HepG2 (cell line): ENCODE results near the gene PRMT7. TPM values are rescaled to one million over a fixed set of nuclear protein-coding genes. Genes with fewer than 3 reads are reported as not detected.

ENCODE experiments used
- ATAC-seq: fragments of 200-7000 bp; cut with Tn5 transposase; 3 replicates; pipeline ENCODE4 v1.9.1; 2020; ENCODE audit warnings: mild to moderate bottlenecking, moderate library complexity
- BruUV-seq: library from RNA; stranded (reverse); fragments of 400-500 nt; replicated peaks from 2 replicates; lab custom pipeline; 2021; lab: Mats Ljungman, UMichigan
- CTCF ChIA-PET: fragments of 300-600 bp; formaldehyde crosslinking; extraction: SDS; loops from one replicate; lab custom pipeline; 2021; ENCODE audit warnings: low total read pairs, inconsistent platforms, low intra/inter-chr PET ratio; lab: Yijun Ruan, JAX
- POLR2A ChIA-PET: fragments of 350-600 bp; sonication (Branson Sonifier 250); formaldehyde crosslinking; loops from one replicate; lab custom pipeline; 2020; ENCODE audit warnings: antibody characterized with exemption, inconsistent platforms; lab: Yijun Ruan, JAX
- DNase-seq: peaks from one replicate; pipeline ENCODE4 v3.0.0-alpha.2; 2015; ENCODE audit warnings: low spot score
- FAIRE-seq: peaks from 3 replicates; lab custom pipeline; 2011; peaks lifted over from hg19 to GRCh38; lab: Jason Lieb, UNC
- H2AFZ ChIP-seq: one replicate; pipeline ENCODE4 v1.6.1; 2011; ENCODE audit warnings: low read length, inconsistent platforms
- H3K27ac ChIP-seq: fragments of 300-600 bp; 3 replicates; pipeline ENCODE4 v1.8.0; 2011; ENCODE audit warnings: mixed run types, mild to moderate bottlenecking, mixed read lengths, low read length, inconsistent platforms; ENCODE audit not compliant: insufficient read depth; ENCODE audit errors: extremely low read length
- H3K27me3 ChIP-seq, 2 experiments: fragments of 200-600 bp in 1 of 2; 2 replicates in 1 of 2; 3 replicates in 1 of 2; pipeline versions ENCODE4 v1.6.0 to v1.8.0; 2011; ENCODE audit warnings: low read length in 2 of 2, mild to moderate bottlenecking in 2 of 2, moderate library complexity in 2 of 2, inconsistent platforms in 1 of 2; ENCODE audit not compliant: insufficient read depth in 2 of 2, control insufficient read depth in 1 of 2
- H3K36me3 ChIP-seq, 2 experiments: fragments of 200-600 bp in 1 of 2; replicated peaks in 1 of 2; 2 replicates in 1 of 2; 3 replicates in 1 of 2; pipeline versions ENCODE4 v1.5.1 to v1.8.0; 2011; ENCODE audit warnings: low read length in 2 of 2, inconsistent platforms in 1 of 2; ENCODE audit not compliant: insufficient read depth in 2 of 2, control insufficient read depth in 1 of 2
- H3K4me1 ChIP-seq: 2 replicates; pipeline ENCODE4 v1.5.1; 2012; ENCODE audit warnings: low read length, inconsistent platforms; ENCODE audit not compliant: insufficient read depth
- H3K4me2 ChIP-seq: 2 replicates; pipeline ENCODE4 v1.6.0; 2011; ENCODE audit warnings: low read depth, low read length, inconsistent platforms
- H3K4me3 ChIP-seq, 3 experiments: fragments of 200-600 bp in 1 of 3; sonication (generic), shearing (Covaris generic) in 1 of 3; replicated peaks in 1 of 3; 2 replicates each; pipeline ENCODE4 v1.5.1; 2011 to 2016; ENCODE audit warnings: low read length in 3 of 3, inconsistent platforms in 2 of 3, low read depth in 2 of 3, mild to moderate bottlenecking in 2 of 3, control low read depth in 1 of 3, mixed read lengths in 1 of 3; ENCODE audit not compliant: insufficient read depth in 1 of 3
- H3K79me2 ChIP-seq: one replicate; pipeline ENCODE4 v1.6.1; 2011; ENCODE audit warnings: low read length, inconsistent platforms; ENCODE audit not compliant: insufficient read depth
- H3K9ac ChIP-seq: 2 replicates; pipeline ENCODE4 v1.6.0; 2011; ENCODE audit warnings: mild to moderate bottlenecking, low read depth, low read length, inconsistent platforms; ENCODE audit not compliant: insufficient read depth
- H3K9me3 ChIP-seq: 2 replicates; pipeline ENCODE4 v1.5.1; 2012; ENCODE audit warnings: mild to moderate bottlenecking, low read length
- H4K20me1 ChIP-seq: 2 replicates; pipeline ENCODE4 v1.6.0; 2011; ENCODE audit warnings: inconsistent platforms, mild to moderate bottlenecking, low read length, moderate library complexity; ENCODE audit not compliant: insufficient read depth
- ARNT2 ChIP-seq: sonication (generic); formaldehyde crosslinking; IDR thresholded peaks from 2 replicates; pipeline ENCODE4 v1.8.0; 2022; ENCODE audit warnings: mild to moderate bottlenecking, low read depth, missing genetic modification reagents, moderate library complexity
- PAWR ChIP-seq: sonication (generic); formaldehyde crosslinking; IDR thresholded peaks from 2 replicates; pipeline ENCODE4 v1.4.0; 2020; ENCODE audit warnings: missing genetic modification reagents, mild to moderate bottlenecking, borderline replicate concordance
- RXRA ChIP-seq: sonication (generic); formaldehyde crosslinking; IDR thresholded peaks from 2 replicates; pipeline ENCODE4 v1.5.1; 2020; ENCODE audit warnings: missing genetic modification reagents
- SRSF9 ChIP-seq: fragments of 200-400 bp; formaldehyde crosslinking; IDR thresholded peaks from 2 replicates; pipeline ENCODE4 v1.6.1; 2018; ENCODE audit warnings: borderline replicate concordance, mild to moderate bottlenecking, low read depth, low read length; ENCODE audit not compliant: insufficient read depth, poor library complexity, severe bottlenecking
- YEATS2 ChIP-seq: sonication (generic); formaldehyde crosslinking; IDR thresholded peaks from 2 replicates; pipeline ENCODE4 v1.4.0; 2020; ENCODE audit warnings: missing genetic modification reagents, borderline replicate concordance
- WGBS: methylation state at CpG from one replicate; pipeline ENCODE4 v1.1.6; 2017; ENCODE audit warnings: low lambda C conversion rate; 5-methylcytosine and 5-hydroxymethylcytosine counted together
- in situ Hi-C: cut with HindIII; loops from 2 replicates; pipeline ENCODE4 v1.10.0; 2017; ENCODE audit warnings: low pct_unique_long_range_greater_than_20kb; ENCODE audit not compliant: extremely low pct_ligation_motif_present
- intact Hi-C: fragments of 100-400 bp; cut with micrococcal nuclease; formaldehyde crosslinking; loops from one replicate; pipeline ENCODE4 v1.10.0; 2022; ENCODE audit not compliant: unreplicated experiment
- polyA plus RNA-seq, 8 experiments: library from polyadenylated mRNA; depleted of rRNA in 3 of 8; stranded (reverse) in 7 of 8; unstranded in 1 of 8; fragments of >200 nt; fragmentation: Illumina TruSeq in 4 of 8; extraction: Trizol in 4 of 8; gene quantifications; 2 replicates each; pipeline versions ENCODE4 v1.2.1 to v1.2.3, GENCODE V29; 2011 to 2016; ENCODE audit warnings: low read depth in 4 of 8, missing spikeins in 1 of 8, mixed read lengths in 1 of 8; ENCODE audit not compliant: insufficient read depth in 1 of 8
- total RNA-seq, 5 experiments: library from RNA; depleted of rRNA; stranded (reverse); fragments of >200 nt; fragmentation: Illumina TruSeq; extraction: Trizol; gene quantifications; 2 replicates each; pipeline ENCODE4 v1.2.3, GENCODE V29; 2016; ENCODE audit warnings: low read depth in 1 of 5
- TF ChIP-seq, protein P1 (sequence below): IDR thresholded peaks from 2 replicates; pipeline ENCODE4 v1.6.1; 2018; ENCODE audit warnings: missing genetic modification reagents
- TF ChIP-seq, protein P2 (sequence below): sonication (generic); formaldehyde crosslinking; IDR thresholded peaks from 2 replicates; pipeline ENCODE4 v1.4.0; 2020; ENCODE audit warnings: mild to moderate bottlenecking, missing genetic modification reagents

Gene PRMT7
- total and polyA plus RNA-seq, 2 of the 13 experiments (the other 11 are each of a cell fraction or from before 2014, with no cell fraction given) = 47.5 to 55.0 TPM

DNA sequence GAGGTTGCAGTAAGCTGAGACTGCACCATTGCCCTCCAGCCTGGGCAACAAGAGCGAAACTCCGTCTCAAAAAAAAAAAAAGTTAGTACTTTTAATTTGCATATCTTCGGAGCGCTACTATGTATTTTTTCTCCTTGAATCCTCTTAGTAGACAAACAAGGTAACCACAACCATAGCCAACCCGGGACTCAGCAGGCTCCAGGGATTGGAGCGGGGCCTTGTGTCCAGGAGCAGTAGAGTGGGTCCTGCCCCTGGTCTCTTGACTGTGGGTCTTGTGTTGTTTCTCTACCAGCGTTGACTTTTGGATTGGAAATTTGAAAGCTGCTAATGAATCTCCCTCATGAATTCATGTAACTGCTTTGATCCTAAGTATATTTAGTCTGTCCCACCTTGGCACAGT, 32.3 kb downstream of the PRMT7 start:
- ATAC-seq (no peak), FAIRE-seq (no peak), DNase-seq (no peak)
- BruUV-seq = no TSS peak
- ChIA-PET POLR2A (no interaction called here), CTCF (no interaction called here)
- no peak overlapping the region for H3K9ac ChIP-seq
- no peak overlapping the region for H3K4me3 ChIP-seq
- H3K9me3 ChIP-seq = no peaks in the 10 kb centered on the region
- no peak overlapping the region for H3K27ac ChIP-seq
- H4K20me1 ChIP-seq = no peaks in the 10 kb centered on the region
- over 99% methylated on average over 7 of the region's 7 CpGs for WGBS
- H3K79me2 ChIP-seq = no peaks in the 10 kb centered on the region
- in situ Hi-C loops = no loop called here
- H3K36me3 ChIP-seq = peaks cover 46 to 92% of the 10 kb centered on the region in 2 experiments
- TF ChIP-seq, protein P1, sequence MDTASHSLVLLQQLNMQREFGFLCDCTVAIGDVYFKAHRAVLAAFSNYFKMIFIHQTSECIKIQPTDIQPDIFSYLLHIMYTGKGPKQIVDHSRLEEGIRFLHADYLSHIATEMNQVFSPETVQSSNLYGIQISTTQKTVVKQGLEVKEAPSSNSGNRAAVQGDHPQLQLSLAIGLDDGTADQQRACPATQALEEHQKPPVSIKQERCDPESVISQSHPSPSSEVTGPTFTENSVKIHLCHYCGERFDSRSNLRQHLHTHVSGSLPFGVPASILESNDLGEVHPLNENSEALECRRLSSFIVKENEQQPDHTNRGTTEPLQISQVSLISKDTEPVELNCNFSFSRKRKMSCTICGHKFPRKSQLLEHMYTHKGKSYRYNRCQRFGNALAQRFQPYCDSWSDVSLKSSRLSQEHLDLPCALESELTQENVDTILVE (CRISPR knock-in tag) = no peak
- H3K4me1 ChIP-seq = no peaks in the 10 kb centered on the region
- H2AFZ ChIP-seq = no peak overlapping the region
- H3K4me2 ChIP-seq = no peak overlapping the region
- intact Hi-C loops = no loop called here
- H3K27me3 ChIP-seq = no peaks in the 10 kb centered on the region

DNA sequence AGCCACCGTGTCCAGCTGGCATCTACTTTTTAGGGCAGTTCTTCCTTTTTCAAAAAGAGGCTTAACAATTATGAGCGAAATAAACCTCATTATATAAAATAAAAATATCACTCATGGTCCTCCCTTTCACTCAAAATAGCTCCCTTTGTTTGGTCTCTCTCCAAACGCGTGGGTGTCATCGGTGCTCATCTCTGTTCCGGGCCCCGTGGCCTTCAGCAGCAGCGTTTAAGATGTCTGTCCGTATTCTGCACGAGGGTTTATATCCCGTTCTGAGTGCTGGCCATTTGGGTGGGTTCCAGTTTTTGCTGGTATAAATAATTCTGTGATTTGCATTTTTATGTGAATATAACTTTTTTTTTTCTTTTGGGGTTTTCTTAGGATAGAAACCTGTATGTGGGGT, 33.4 kb downstream of the PRMT7 start:
- in situ Hi-C loops = no loop called here
- H3K36me3 ChIP-seq = peaks cover 44 to 92% of the 10 kb centered on the region in 2 experiments
- H3K27me3 ChIP-seq = no peaks in the 10 kb centered on the region
- no peak overlapping the region for H2AFZ ChIP-seq
- no peak overlapping the region for H3K9ac ChIP-seq
- WGBS = 92% methylated on average over 11 of the region's 11 CpGs
- intact Hi-C loops = no loop called here
- H3K4me1 ChIP-seq = no peaks in the 10 kb centered on the region
- H3K4me2 ChIP-seq = no peak overlapping the region
- no peak overlapping the region for H3K27ac ChIP-seq
- no peaks in the 10 kb centered on the region for H4K20me1 ChIP-seq
- POLR2A ChIA-PET = no interaction called here
- no TSS peak for BruUV-seq
- no peaks in the 10 kb centered on the region for H3K79me2 ChIP-seq
- no peak for DNase-seq
- CTCF ChIA-PET = no interaction called here
- H3K4me3 ChIP-seq = no peak overlapping the region
- no peak for FAIRE-seq
- no peaks in the 10 kb centered on the region for H3K9me3 ChIP-seq
- ATAC-seq = no peak
- TF ChIP-seq RXRA (CRISPR knock-in tag) (no peak), PAWR (CRISPR knock-in tag) (no peak), SRSF9 (no peak), ARNT2 (CRISPR knock-in tag) (no peak), YEATS2 (CRISPR knock-in tag) (no peak)
- TF ChIP-seq, protein P2, sequence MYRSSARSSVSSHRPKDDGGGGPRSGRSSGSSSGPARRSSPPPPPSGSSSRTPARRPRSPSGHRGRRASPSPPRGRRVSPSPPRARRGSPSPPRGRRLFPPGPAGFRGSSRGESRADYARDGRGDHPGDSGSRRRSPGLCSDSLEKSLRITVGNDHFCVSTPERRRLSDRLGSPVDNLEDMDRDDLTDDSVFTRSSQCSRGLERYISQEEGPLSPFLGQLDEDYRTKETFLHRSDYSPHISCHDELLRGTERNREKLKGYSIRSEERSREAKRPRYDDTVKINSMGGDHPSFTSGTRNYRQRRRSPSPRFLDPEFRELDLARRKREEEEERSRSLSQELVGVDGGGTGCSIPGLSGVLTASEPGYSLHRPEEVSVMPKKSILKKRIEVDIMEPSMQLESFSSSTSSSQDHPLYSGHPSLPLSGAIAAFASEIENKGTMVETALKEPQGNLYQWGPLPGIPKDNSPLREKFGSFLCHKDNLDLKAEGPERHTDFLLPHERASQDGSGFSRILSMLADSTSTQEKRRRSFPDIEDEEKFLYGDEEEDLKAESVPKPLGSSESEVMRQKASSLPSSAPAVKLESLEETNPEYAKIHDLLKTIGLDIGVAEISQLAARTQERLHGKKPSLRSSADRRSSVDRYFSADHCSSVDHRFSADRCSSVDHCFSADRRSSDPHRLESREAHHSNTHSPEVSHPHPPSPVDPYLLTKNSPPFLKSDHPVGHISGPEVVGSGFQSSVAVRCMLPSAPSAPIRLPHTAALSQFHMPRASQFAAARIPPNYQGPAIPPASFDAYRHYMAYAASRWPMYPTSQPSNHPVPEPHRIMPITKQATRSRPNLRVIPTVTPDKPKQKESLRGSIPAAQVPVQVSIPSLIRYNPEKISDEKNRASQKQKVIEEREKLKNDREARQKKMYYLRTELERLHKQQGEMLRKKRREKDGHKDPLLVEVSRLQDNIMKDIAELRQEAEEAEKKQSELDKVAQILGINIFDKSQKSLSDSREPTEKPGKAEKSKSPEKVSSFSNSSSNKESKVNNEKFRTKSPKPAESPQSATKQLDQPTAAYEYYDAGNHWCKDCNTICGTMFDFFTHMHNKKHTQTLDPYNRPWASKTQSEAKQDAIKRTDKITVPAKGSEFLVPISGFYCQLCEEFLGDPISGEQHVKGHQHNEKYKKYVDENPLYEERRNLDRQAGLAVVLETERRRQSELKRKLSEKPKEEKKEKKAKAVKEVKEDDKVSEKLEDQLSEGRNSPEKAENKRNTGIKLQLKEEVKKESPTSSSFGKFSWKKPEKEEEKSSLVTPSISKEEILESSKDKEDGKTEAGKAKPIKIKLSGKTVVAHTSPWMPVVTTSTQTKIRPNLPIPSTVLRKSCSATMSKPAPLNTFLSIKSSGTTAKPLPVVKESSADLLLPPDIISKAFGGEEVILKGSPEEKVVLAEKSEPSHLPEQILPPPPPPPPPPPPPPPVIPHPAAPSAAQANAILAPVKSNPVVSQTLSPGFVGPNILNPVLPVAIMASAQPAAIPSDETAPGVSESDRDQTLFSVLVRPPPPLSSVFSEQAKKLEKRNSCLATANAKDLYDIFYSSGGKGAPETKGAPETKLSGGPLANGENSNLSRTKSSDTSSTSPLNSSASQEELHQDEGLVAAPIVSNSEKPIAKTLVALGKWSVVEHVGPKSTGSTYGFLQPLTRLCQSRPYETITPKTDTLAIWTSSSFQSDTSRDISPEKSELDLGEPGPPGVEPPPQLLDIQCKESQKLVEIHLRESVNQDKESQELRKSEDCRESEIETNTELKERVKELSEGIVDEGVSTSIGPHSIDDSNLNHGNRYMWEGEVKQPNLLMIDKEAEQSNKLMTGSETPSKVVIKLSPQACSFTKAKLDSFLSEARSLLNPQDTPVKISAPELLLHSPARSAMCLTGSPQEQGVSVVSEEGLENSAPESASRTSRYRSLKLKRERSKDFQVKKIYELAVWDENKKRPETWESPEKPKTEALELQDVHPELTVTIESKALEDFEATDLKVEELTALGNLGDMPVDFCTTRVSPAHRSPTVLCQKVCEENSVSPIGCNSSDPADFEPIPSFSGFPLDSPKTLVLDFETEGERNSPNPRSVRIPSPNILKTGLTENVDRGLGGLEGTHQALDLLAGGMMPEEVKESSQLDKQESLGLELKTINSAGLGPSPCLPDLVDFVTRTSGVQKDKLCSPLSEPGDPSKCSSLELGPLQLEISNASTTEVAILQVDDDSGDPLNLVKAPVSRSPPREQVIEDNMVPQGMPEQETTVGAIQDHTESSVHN (CRISPR knock-in tag) = no peak
